Panc1 (cell line): ENCODE results near the gene KATNAL2. TPM values are rescaled to one million over a fixed set of nuclear protein-coding genes. Genes with fewer than 3 reads are reported as not detected.
A peak's percentile ranks its signal among the peaks of the same experiment; 100 is the strongest.

ENCODE experiments used
- ATAC-seq: fragments of 200-7000 bp; cut with Tn5 transposase; 2 replicates; pipeline ENCODE4 v1.9.1; 2020; ENCODE audit warnings: mild to moderate bottlenecking, moderate library complexity
- BruUV-seq: library from RNA; stranded (reverse); fragments of 400-500 nt; replicated peaks from 2 replicates; lab custom pipeline; 2021; lab: Mats Ljungman, UMichigan
- CTCF ChIA-PET: fragments of 300-600 bp; sonication (Branson Sonifier 250); formaldehyde crosslinking; loops from one replicate; lab custom pipeline; 2022; ENCODE audit warnings: antibody characterized with exemption; lab: Charles Lee
- POLR2A ChIA-PET: fragments of 300-600 bp; sonication (Branson Sonifier 250); formaldehyde crosslinking; loops from one replicate; lab custom pipeline; 2022; ENCODE audit warnings: antibody characterized with exemption; lab: Charles Lee
- DNase-seq: peaks from one replicate; pipeline ENCODE4 v3.0.0-alpha.2; 2010; ENCODE audit warnings: low read depth, low spot score
- H3K27ac ChIP-seq: 2 replicates; pipeline ENCODE4 v1.5.1; 2011; ENCODE audit warnings: mild to moderate bottlenecking, low read length, inconsistent platforms
- H3K27me3 ChIP-seq: fragments of 200-500 bp; sonication (Bioruptor generic); 2 replicates; pipeline ENCODE4 v1.6.0; 2014; ENCODE audit warnings: low read length, inconsistent platforms; ENCODE audit not compliant: control insufficient read depth, insufficient read depth
- H3K36me3 ChIP-seq: fragments of 200-500 bp; sonication (Bioruptor generic); 2 replicates; pipeline ENCODE4 v1.5.1; 2014; ENCODE audit warnings: inconsistent platforms, mild to moderate bottlenecking, low read length, moderate library complexity; ENCODE audit not compliant: control insufficient read depth, insufficient read depth
- H3K4me1 ChIP-seq: 2 replicates; pipeline ENCODE4 v1.5.1; 2011; ENCODE audit warnings: inconsistent platforms, mild to moderate bottlenecking, low read length, moderate library complexity; ENCODE audit not compliant: control insufficient read depth, insufficient read depth
- H3K4me3 ChIP-seq, 2 experiments: 2 replicates each; pipeline ENCODE4 v1.5.1; 2011 to 2012; ENCODE audit warnings: low read depth in 2 of 2, low read length in 2 of 2, mild to moderate bottlenecking in 2 of 2, inconsistent platforms in 1 of 2, moderate library complexity in 1 of 2
- H3K9me3 ChIP-seq: fragments of 200-500 bp; sonication (Bioruptor generic); 2 replicates; pipeline ENCODE4 v1.5.1; 2014; ENCODE audit warnings: low read depth, mild to moderate bottlenecking, inconsistent platforms, low read length, moderate library complexity; ENCODE audit not compliant: control insufficient read depth, insufficient read depth
- CTCF ChIP-seq: fragments of 450-650 bp; IDR thresholded peaks from 2 replicates; pipeline ENCODE4 v1.5.1; 2017; ENCODE audit warnings: mild to moderate bottlenecking
- POLR2AphosphoS5 ChIP-seq: IDR thresholded peaks from 2 replicates; pipeline ENCODE4 v1.6.1; 2012; ENCODE audit warnings: mild to moderate bottlenecking, low read depth, low read length, moderate library complexity
- REST ChIP-seq, 2 experiments: IDR thresholded peaks; 2 replicates each; pipeline ENCODE4 v1.6.1; 2011 to 2012; ENCODE audit warnings: low read depth in 2 of 2, control low read depth in 1 of 2, low read length in 1 of 2, mild to moderate bottlenecking in 1 of 2, moderate library complexity in 1 of 2; ENCODE audit not compliant: insufficient read depth in 1 of 2
- SIN3A ChIP-seq: IDR thresholded peaks from 2 replicates; pipeline ENCODE4 v1.6.1; 2012; ENCODE audit warnings: low read depth, mild to moderate bottlenecking, low read length, moderate library complexity, borderline replicate concordance; ENCODE audit not compliant: insufficient read depth
- TCF7L2 ChIP-seq: IDR thresholded peaks from 2 replicates; pipeline ENCODE4 v1.6.1; 2011; ENCODE audit warnings: mild to moderate bottlenecking, low read depth, low read length, inconsistent platforms
- in situ Hi-C: cut with HindIII; loops from 2 replicates; pipeline ENCODE4 v1.10.0; 2016; ENCODE audit warnings: low sequenced_read_pairs, low pct_unique_long_range_greater_than_20kb
- intact Hi-C: fragments of 100-400 bp; cut with micrococcal nuclease; formaldehyde crosslinking; loops from one replicate; pipeline ENCODE4 v1.10.0; 2022; ENCODE audit not compliant: unreplicated experiment
- total RNA-seq: library from RNA; stranded (reverse); gene quantifications from one replicate; pipeline ENCODE4 v1.2.1, GENCODE V29; 2021; ENCODE audit not compliant: unreplicated experiment

The KATNAL2 gene
- total RNA-seq, 1 experiment from 2014 or later = 2.6 TPM

- TF ChIP-seq TCF7L2 (no peak), CTCF (no peak)
Measured at GRCh38 chr18:47095810-47096209, 178.4 kb downstream of the KATNAL2 start.

GRCh38 chr18:47100212-47100831 lies 182.9 kb downstream of the KATNAL2 start:
- in situ Hi-C loops (no loop called here), intact Hi-C loops (loop anchor here (1.0 to 5.0 kb wide), 2 partner anchors 105 to 182 kb away; no protein-coding TSS in a partner anchor)
- Histone ChIP-seq H3K4me3 (no peak overlapping the region), H3K36me3 (no peaks in the 10 kb centered on the region), H3K4me1 (no peaks in the 10 kb centered on the region), H3K27me3 (no peaks in the 10 kb centered on the region), H3K27ac (no peak overlapping the region), H3K9me3 (no peaks in the 10 kb centered on the region)
- ATAC-seq = peak; percentile 62; the same call in 1 of the 2 replicates
- no TSS peak for BruUV-seq
- TF ChIP-seq SIN3A (no peak), CTCF (peak; percentile 75)
- DNase-seq = peak; percentile 38
- CTCF ChIA-PET = no interaction called here
- POLR2A ChIA-PET = no interaction called here

More at GRCh38 chr18:47095810-47096209, 178.4 kb downstream of the KATNAL2 start:
- Histone ChIP-seq H3K4me3 (no peak overlapping the region), H3K36me3 (no peaks in the 10 kb centered on the region), H3K9me3 (no peaks in the 10 kb centered on the region), H3K4me1 (no peaks in the 10 kb centered on the region), H3K27me3 (no peaks in the 10 kb centered on the region), H3K27ac (no peak overlapping the region)
- ChIA-PET POLR2A (no interaction called here), CTCF (no interaction called here)
- intact Hi-C loops (no loop called here), in situ Hi-C loops (no loop called here)
- no TSS peak for BruUV-seq
- no peak for ATAC-seq
- DNase-seq = no peak

GRCh38 chr18:47108373-47108772 lies 191.0 kb downstream of the KATNAL2 start:
- intact Hi-C loops = no loop called here
- no peaks in the 10 kb centered on the region; the same call in none of the 2 replicates for H3K36me3 ChIP-seq
- CTCF ChIA-PET = no interaction called here

More at GRCh38 chr18:47108373-47108772, 191.0 kb downstream of the KATNAL2 start:
- Histone ChIP-seq H3K9me3 (no peaks in the 10 kb centered on the region), H3K27ac (no peak overlapping the region), H3K27me3 (no peaks in the 10 kb centered on the region), H3K4me1 (no peaks in the 10 kb centered on the region), H3K4me3 (no peak overlapping the region)
- in situ Hi-C loops = no loop called here
- BruUV-seq = no TSS peak
- ATAC-seq (no peak), DNase-seq (no peak)
- TF ChIP-seq REST (IDR thresholded peaks at IDR 0.05; ENCODE audit: insufficient read depth in 1 of 2, low read depth in 2 of 2, low read length in 1 of 2) (no peak), SIN3A (no peak), POLR2AphosphoS5 (no peak), CTCF (no peak), TCF7L2 (no peak)
- POLR2A ChIA-PET = no interaction called here
